ENCODE measurements around the gene TRIP6. TPM values are rescaled to one million over a fixed set of nuclear protein-coding genes. Genes with fewer than 3 reads are reported as not detected.

TRIP6 gene
- total RNA-seq, 1 donor from 2014 or later = 14.9 TPM

DNA sequence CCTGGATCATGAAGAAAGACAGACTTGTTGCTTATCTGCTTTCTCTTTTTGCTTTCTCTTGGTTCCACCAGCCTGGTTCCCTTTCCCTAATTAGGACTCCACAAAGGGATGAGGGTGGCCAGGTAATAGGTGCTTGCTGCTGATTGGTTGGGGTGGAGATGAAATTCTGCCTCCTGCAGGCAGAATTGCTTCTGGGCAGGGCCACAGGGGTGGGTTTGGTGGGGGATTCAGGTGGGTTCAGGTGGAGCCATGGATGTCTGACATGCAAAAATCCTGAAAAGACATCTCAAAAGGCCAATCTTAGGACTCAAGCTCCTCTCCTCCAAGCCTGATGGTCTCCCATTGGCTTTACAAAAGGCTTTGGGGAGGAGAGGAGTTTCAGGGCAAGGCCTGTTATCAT is 53.9 kb downstream of the TRIP6 start:
- Histone ChIP-seq H3K4me3 (no peak overlapping the region), H3K9me3 (ENCODE audit: low read depth) (no peaks in the 10 kb centered on the region), H3K27ac (no peak overlapping the region), H3K4me2 (no peak overlapping the region), H3K79me2 (ENCODE audit: low read depth) (no peaks in the 10 kb centered on the region), H3K9ac (no peak overlapping the region), H3K36me3 (no peaks in the 10 kb centered on the region), H3K27me3 (no peaks in the 10 kb centered on the region), H2AFZ (replicated peaks) (no peak overlapping the region), H3K4me1 (no peaks in the 10 kb centered on the region), H4K20me1 (ENCODE audit: low read depth) (no peaks in the 10 kb centered on the region), H3F3A (ENCODE audit: low read depth) (no peaks in the 10 kb centered on the region)
- Mint-ChIP-seq H3K36me3 (no peaks in the 10 kb centered on the region), H3K27me3 (ENCODE audit: insufficient read depth, low read depth) (peaks cover 2% of the 10 kb centered on the region), H3K27ac (no peak overlapping the region), H3K4me3 (no peak overlapping the region), H3K9me3 (peaks cover 1% of the 10 kb centered on the region), H3K4me1 (no peaks in the 10 kb centered on the region)
- no peak for DNase-seq (ENCODE audit: low spot score)
- no peak for TF ChIP-seq CTCF (IDR thresholded peaks at IDR 0.05)
- no peak for TF ChIP-seq EZH2phosphoT487 (IDR thresholded peaks at IDR 0.05)
- TF ChIP-seq EZH2 (IDR thresholded peaks at IDR 0.05) = no peak

Small RNAs within 50 kb of the gene (microRNA-seq; reads per million reads assigned to microRNA genes)
- not detected for gene MIR6875

Small RNAs within 50 kb of the gene (small RNA-seq; reads per million reads assigned to genes)
- gene RN7SL549P = not detected
- gene RN7SL750P = not detected

Other genes with a start within 250 kb of the TRIP6 start
- 0.34 and 1.9 TPM in 2 replicates for gene TFR2, start 225.8 kb upstream of the TRIP6 start, total RNA-seq (ENCODE audit: low replicate concordance)
- gene ACTL6B, start 210.9 kb upstream of the TRIP6 start, total RNA-seq (ENCODE audit: low replicate concordance) = not detected in 2 replicates
- gene GNB2, start 193.6 kb upstream of the TRIP6 start, total RNA-seq (ENCODE audit: low replicate concordance) = 54.3 and 110 TPM in 2 replicates
- gene GIGYF1, start 173.1 kb upstream of the TRIP6 start, total RNA-seq (ENCODE audit: low replicate concordance) = 24.2 and 64.5 TPM in 2 replicates
- gene POP7, start 161.3 kb upstream of the TRIP6 start, total RNA-seq (ENCODE audit: low replicate concordance) = 19.4 and 55.1 TPM in 2 replicates
- gene EPO, start 146.9 kb upstream of the TRIP6 start, total RNA-seq (ENCODE audit: low replicate concordance) = 0.09 and 0.58 TPM in 2 replicates
- 0.03 TPM in 1 of 2 replicates, not detected in the other for gene ZAN, start 133.8 kb upstream of the TRIP6 start, total RNA-seq (ENCODE audit: low replicate concordance)
- gene EPHB4, start 39.9 kb upstream of the TRIP6 start, total RNA-seq (ENCODE audit: low replicate concordance) = 66.5 and 106 TPM in 2 replicates
- gene SLC12A9, start 14.7 kb upstream of the TRIP6 start, total RNA-seq (ENCODE audit: low replicate concordance) = 3.5 and 18.6 TPM in 2 replicates
- gene SRRT, start 7.7 kb downstream of the TRIP6 start, total RNA-seq (ENCODE audit: low replicate concordance) = 60.4 and 108 TPM in 2 replicates
- 4.0 TPM in 1 of 2 replicates, not detected in the other for gene UFSP1, start 22.3 kb downstream of the TRIP6 start, total RNA-seq (ENCODE audit: low replicate concordance)
- 0.90 TPM in 1 of 2 replicates, not detected in the other for gene ACHE, start 28.5 kb downstream of the TRIP6 start, total RNA-seq (ENCODE audit: low replicate concordance)
- gene MUC3A, start 82.1 kb downstream of the TRIP6 start, total RNA-seq (ENCODE audit: low replicate concordance) = 0.15 and 0.80 TPM in 2 replicates
- gene MUC12, start 102.2 kb downstream of the TRIP6 start, total RNA-seq (ENCODE audit: low replicate concordance) = 4.2 TPM in 1 of 2 replicates, not detected in the other
- gene MUC17, start 152.7 kb downstream of the TRIP6 start, total RNA-seq (ENCODE audit: low replicate concordance) = under 0.01 TPM in 1 of 2 replicates, not detected in the other
- gene TRIM56, start 218.1 kb downstream of the TRIP6 start, total RNA-seq (ENCODE audit: low replicate concordance) = 1.4 and 2.3 TPM in 2 replicates

Measured in neural progenitor cell (in vitro differentiated cells).